K562 (cell line): ENCODE measurements around the gene NSUN6. TPM values are rescaled to one million over a fixed set of nuclear protein-coding genes. Genes with fewer than 3 reads are reported as not detected.

ENCODE experiments used
- ATAC-seq: fragments of 200-7000 bp; cut with Tn5 transposase; 3 replicates; pipeline ENCODE4 v1.9.1; 2020; ENCODE audit warnings: moderate library complexity
- BruUV-seq: library from RNA; stranded (reverse); fragments of 400-500 nt; replicated peaks from 2 replicates; lab custom pipeline; 2021; lab: Mats Ljungman, UMichigan
- CTCF ChIA-PET: fragments of 300-600 bp; formaldehyde crosslinking; extraction: SDS; loops from one replicate; lab custom pipeline; 2021; ENCODE audit warnings: low intra/inter-chr PET ratio; lab: Yijun Ruan, JAX
- POLR2A ChIA-PET: fragments of 300-600, 350-650 bp; sonication (Branson Sonifier 250); formaldehyde crosslinking; extraction: SDS; loops from one replicate; lab custom pipeline; 2021; ENCODE audit warnings: antibody characterized with exemption, inconsistent platforms; lab: Yijun Ruan, JAX
- DNase-seq, 4 experiments: peaks; one replicate each; pipeline versions ENCODE4 v3.0.0 to v3.0.0-alpha.2; 2011 to 2018; ENCODE audit warnings: low spot score in 3 of 4, mixed read lengths in 3 of 4; ENCODE audit errors: extremely low read depth in 1 of 4
- FAIRE-seq: peaks from 2 replicates; lab custom pipeline; 2011; peaks lifted over from hg19 to GRCh38; lab: Jason Lieb, UNC
- H2AFZ ChIP-seq: 2 replicates; pipeline ENCODE4 v1.6.0; 2011; ENCODE audit warnings: low read depth, low read length, control low read depth, inconsistent platforms
- H3K27ac ChIP-seq: fragments of 200-600 bp; 3 replicates; pipeline ENCODE4 v1.8.0; 2011; ENCODE audit warnings: low read depth, mild to moderate bottlenecking, control low read depth, inconsistent platforms, low read length, moderate library complexity, mixed read lengths; ENCODE audit errors: extremely low read depth
- H3K27me3 ChIP-seq, 2 experiments: fragments of 300-600 bp in 1 of 2; 2 replicates in 1 of 2; 3 replicates in 1 of 2; pipeline versions ENCODE4 v1.6.0 to v1.8.0; 2011; ENCODE audit warnings: inconsistent platforms in 2 of 2, low read length in 2 of 2, mild to moderate bottlenecking in 1 of 2, mixed read lengths in 1 of 2, moderate library complexity in 1 of 2; ENCODE audit not compliant: control insufficient read depth in 2 of 2, insufficient read depth in 2 of 2
- H3K36me3 ChIP-seq: fragments of 300-600 bp; 3 replicates; pipeline ENCODE4 v1.8.0; 2011; ENCODE audit warnings: mild to moderate bottlenecking, low read length, inconsistent platforms; ENCODE audit not compliant: control insufficient read depth, insufficient read depth
- H3K4me1 ChIP-seq, 2 experiments: fragments of 200-600 bp in 1 of 2; replicated peaks in 1 of 2; 2 replicates in 1 of 2; 3 replicates in 1 of 2; pipeline versions ENCODE4 v1.5.1 to v1.8.0; 2011; ENCODE audit warnings: inconsistent platforms in 2 of 2, low read length in 2 of 2, mild to moderate bottlenecking in 1 of 2, mixed read lengths in 1 of 2, moderate library complexity in 1 of 2; ENCODE audit not compliant: control insufficient read depth in 2 of 2, insufficient read depth in 2 of 2
- H3K4me2 ChIP-seq: 2 replicates; pipeline ENCODE4 v1.6.1; 2011; ENCODE audit warnings: low read length, control low read depth, inconsistent platforms, mixed read lengths; ENCODE audit not compliant: insufficient read depth
- H3K4me3 ChIP-seq: fragments of 200-600 bp; sonication (generic), shearing (Covaris generic); 2 replicates; pipeline ENCODE4 v1.5.1; 2016; ENCODE audit warnings: control low read depth, inconsistent platforms
- H3K79me2 ChIP-seq: fragments of 200-600 bp; 3 replicates; pipeline ENCODE4 v1.8.0; 2011; ENCODE audit warnings: low read length, inconsistent platforms; ENCODE audit not compliant: control insufficient read depth, insufficient read depth
- H3K9ac ChIP-seq, 2 experiments: 2 replicates each; pipeline versions ENCODE4 v1.6.0 to v1.6.1; 2011; ENCODE audit warnings: low read depth in 2 of 2, low read length in 2 of 2, control low read depth in 1 of 2, inconsistent platforms in 1 of 2, mild to moderate bottlenecking in 1 of 2, mixed read lengths in 1 of 2; ENCODE audit not compliant: insufficient read depth in 1 of 2
- H3K9me1 ChIP-seq: one replicate; pipeline ENCODE4 v1.6.0; 2011; ENCODE audit warnings: inconsistent platforms, mild to moderate bottlenecking, low read length, moderate library complexity; ENCODE audit not compliant: control insufficient read depth, insufficient read depth
- H3K9me3 ChIP-seq: replicated peaks from 2 replicates; pipeline ENCODE4 v1.5.1; 2011; ENCODE audit warnings: low read depth, low read length, inconsistent platforms; ENCODE audit not compliant: control insufficient read depth, insufficient read depth
- H4K20me1 ChIP-seq: replicated peaks from 2 replicates; pipeline ENCODE4 v1.6.1; 2011; ENCODE audit warnings: low read length, inconsistent platforms, mixed read lengths; ENCODE audit not compliant: control insufficient read depth, insufficient read depth
- HNRNPL ChIP-seq: fragments of 200-400 bp; formaldehyde crosslinking; IDR thresholded peaks from 2 replicates; pipeline ENCODE4 v1.6.1; 2017; ENCODE audit warnings: low read depth, mild to moderate bottlenecking, low read length
- KLF10 ChIP-seq: fragments of 250-450 bp; sonication (Bioruptor Pico); IDR thresholded peaks from 2 replicates; pipeline ENCODE4 v1.6.1; 2021; ENCODE audit warnings: matching md5 sums
- MAFK ChIP-seq: IDR thresholded peaks from 2 replicates; pipeline ENCODE4 v1.6.1; 2011; ENCODE audit warnings: low read length, improper control_type of control experiment
- MTA3 ChIP-seq: fragments of 450-650 bp; formaldehyde crosslinking; IDR thresholded peaks from 2 replicates; pipeline ENCODE4 v1.6.1; 2017; ENCODE audit warnings: mild to moderate bottlenecking, borderline replicate concordance
- MYC ChIP-seq, 2 experiments: fragments of 250-450 bp in 1 of 2; sonication (Bioruptor Pico) in 1 of 2; IDR thresholded peaks; 2 replicates each; pipeline versions ENCODE4 v1.5.1 to v1.6.1; 2012 to 2021; ENCODE audit warnings: low read depth in 2 of 2, borderline replicate concordance in 1 of 2, improper control_type of control experiment in 1 of 2, low read length in 1 of 2, mild to moderate bottlenecking in 1 of 2, moderate library complexity in 1 of 2
- PURB ChIP-seq: sonication (generic); formaldehyde crosslinking; IDR thresholded peaks from 2 replicates; pipeline ENCODE4 v1.9.0; 2021; ENCODE audit warnings: low read depth, mild to moderate bottlenecking, missing genetic modification reagents
- ZC3H4 ChIP-seq: sonication (generic); formaldehyde crosslinking; IDR thresholded peaks from 2 replicates; pipeline ENCODE4 v1.9.0; 2021; ENCODE audit warnings: missing genetic modification reagents, borderline replicate concordance
- ZNF263 ChIP-seq: sonication (generic); formaldehyde crosslinking; IDR thresholded peaks from 2 replicates; pipeline ENCODE4 v1.8.0; 2022; ENCODE audit warnings: mild to moderate bottlenecking, missing genetic modification reagents, borderline replicate concordance
- WGBS: fragments of 100-300 bp; shearing (Covaris generic); methylation state at CpG from one replicate; pipeline ENCODE4 v1.1.6; 2016; ENCODE audit warnings: low coverage, mixed read lengths; ENCODE audit not compliant: insufficient coverage; ENCODE audit errors: missing lambda C conversion rate; 5-methylcytosine and 5-hydroxymethylcytosine counted together
- in situ Hi-C: fragments of 300-500 bp; cut with MboI; formaldehyde crosslinking; loops from 4 replicates; pipeline ENCODE4 v1.15.0; 2018; ENCODE audit warnings: inconsistent platforms, mixed read lengths
- intact Hi-C: fragments of 100-400 bp; cut with micrococcal nuclease; formaldehyde crosslinking; loops from 2 replicates; pipeline ENCODE4 v1.14.2; 2022
- polyA plus RNA-seq, 8 experiments: library from polyadenylated mRNA; depleted of rRNA in 4 of 8; stranded (reverse) in 5 of 8; unstranded in 3 of 8; fragments of >200 nt; fragmentation: Nextera tagmentation in 2 of 8; fragmentation: Illumina TruSeq in 1 of 8; extraction: Ambion mirVana in 2 of 8; extraction: Trizol in 1 of 8; gene quantifications; 2 replicates each; pipeline versions ENCODE4 v1.2.1 to v1.2.3, GENCODE V29; 2011 to 2014; ENCODE audit warnings: inconsistent platforms in 1 of 8, missing spikeins in 1 of 8
- total RNA-seq, 7 experiments: library from RNA; depleted of rRNA in 6 of 7; stranded (reverse); fragments of >200 nt in 6 of 7; fragmentation: Illumina TruSeq in 2 of 7; extraction: Trizol in 2 of 7; gene quantifications; 2 replicates each; pipeline versions ENCODE4 v1.2.1 to v1.2.3, GENCODE V29; 2011 to 2021; ENCODE audit warnings: low replicate concordance in 1 of 7
- TF ChIP-seq, protein P1 (sequence below): fragments of 450-650 bp; IDR thresholded peaks from 2 replicates; pipeline ENCODE4 v1.6.1; 2016; ENCODE audit warnings: antibody characterized with exemption
- TF ChIP-seq, protein P2 (sequence below): sonication (generic); formaldehyde crosslinking; IDR thresholded peaks from 2 replicates; pipeline ENCODE4 v1.9.0; 2022; ENCODE audit warnings: mild to moderate bottlenecking, missing genetic modification reagents

The NSUN6 gene
- total and polyA plus RNA-seq, 9 of the 15 experiments (the other 6 are each of a cell fraction or from before 2014, with no cell fraction given): 12.5 to 33.1 (median 24.2) TPM

DNA sequence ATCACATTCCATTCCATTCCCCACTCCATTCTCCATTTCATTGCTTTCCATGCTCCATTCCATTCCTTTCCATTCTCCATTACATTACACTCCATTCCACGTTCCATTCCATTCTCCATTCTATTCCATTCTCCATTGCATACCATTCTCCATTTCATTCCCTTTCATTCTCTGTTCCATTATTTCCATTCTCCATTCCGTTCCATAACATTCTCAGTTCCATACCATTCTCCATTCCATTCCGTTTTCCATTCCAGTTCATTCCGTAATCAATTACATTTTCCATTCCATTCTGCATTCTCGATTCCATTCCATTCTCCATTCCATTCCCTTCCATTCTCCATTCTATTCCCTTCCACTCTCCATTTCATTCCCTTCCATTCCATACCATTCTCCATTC, 86.4 kb downstream of the NSUN6 start:
- Histone ChIP-seq H3K9ac (no peak overlapping the region), H3K9me3 (peaks cover 8% of the 10 kb centered on the region), H3K9me1 (no peaks in the 10 kb centered on the region), H3K79me2 (no peaks in the 10 kb centered on the region), H3K4me2 (no peak overlapping the region), H2AFZ (no peak overlapping the region), H3K36me3 (no peaks in the 10 kb centered on the region; the same call in 2 of the 3 replicates), H4K20me1 (no peaks in the 10 kb centered on the region), H3K27ac (no peak overlapping the region), H3K27me3 (no peaks in the 10 kb centered on the region), H3K4me1 (no peaks in the 10 kb centered on the region), H3K4me3 (no peak overlapping the region)
- no TSS peak for BruUV-seq
- ATAC-seq: no peak
- CTCF ChIA-PET: no interaction called here
- in situ Hi-C loops: no loop called here
- TF ChIP-seq ZC3H4 (CRISPR knock-in tag) (no peak), ZNF263 (CRISPR knock-in tag) (no peak), HNRNPL (no peak), MTA3 (no peak), MAFK (no peak), PURB (CRISPR knock-in tag) (no peak), KLF10 (CRISPR knock-in tag) (no peak), MYC (IDR thresholded peaks at IDR 0.05; ENCODE audit: low read depth, low read length) (no peak), MYC (CRISPR knock-in tag; IDR thresholded peaks at IDR 0.05; ENCODE audit: borderline replicate concordance, low read depth) (no peak)
- TF ChIP-seq, protein P1, sequence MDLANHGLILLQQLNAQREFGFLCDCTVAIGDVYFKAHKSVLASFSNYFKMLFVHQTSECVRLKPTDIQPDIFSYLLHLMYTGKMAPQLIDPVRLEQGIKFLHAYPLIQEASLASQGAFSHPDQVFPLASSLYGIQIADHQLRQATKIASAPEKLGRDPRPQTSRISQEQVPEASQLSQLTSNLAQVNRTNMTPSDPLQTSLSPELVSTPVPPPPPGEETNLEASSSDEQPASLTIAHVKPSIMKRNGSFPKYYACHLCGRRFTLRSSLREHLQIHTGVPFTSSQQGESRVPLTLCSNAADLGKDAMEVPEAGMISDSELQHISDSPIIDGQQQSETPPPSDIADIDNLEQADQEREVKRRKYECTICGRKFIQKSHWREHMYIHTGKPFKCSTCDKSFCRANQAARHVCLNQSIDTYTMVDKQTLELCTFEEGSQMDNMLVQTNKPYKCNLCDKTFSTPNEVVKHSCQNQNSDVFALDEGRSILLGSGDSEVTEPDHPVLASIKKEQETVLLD: no peak
- TF ChIP-seq, protein P2, sequence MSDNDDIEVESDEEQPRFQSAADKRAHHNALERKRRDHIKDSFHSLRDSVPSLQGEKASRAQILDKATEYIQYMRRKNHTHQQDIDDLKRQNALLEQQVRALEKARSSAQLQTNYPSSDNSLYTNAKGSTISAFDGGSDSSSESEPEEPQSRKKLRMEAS (CRISPR knock-in tag): no peak
- POLR2A ChIA-PET: no interaction called here
- 85% methylated on average over 5 of the region's 5 CpGs for WGBS
- no peak for FAIRE-seq
- DNase-seq: no peak
- intact Hi-C loops: no loop called here
